Measurements from ENCODE around the gene ELFN1. TPM values are rescaled to one million over a fixed set of nuclear protein-coding genes. Genes with fewer than 3 reads are reported as not detected.

Gene ELFN1
- total and polyA plus RNA-seq, 9 of the 15 experiments (the other 6 are each of a cell fraction or from before 2014, with no cell fraction given): 0.04 to 0.64 (median 0.18) TPM; not detected in 2

DNA sequence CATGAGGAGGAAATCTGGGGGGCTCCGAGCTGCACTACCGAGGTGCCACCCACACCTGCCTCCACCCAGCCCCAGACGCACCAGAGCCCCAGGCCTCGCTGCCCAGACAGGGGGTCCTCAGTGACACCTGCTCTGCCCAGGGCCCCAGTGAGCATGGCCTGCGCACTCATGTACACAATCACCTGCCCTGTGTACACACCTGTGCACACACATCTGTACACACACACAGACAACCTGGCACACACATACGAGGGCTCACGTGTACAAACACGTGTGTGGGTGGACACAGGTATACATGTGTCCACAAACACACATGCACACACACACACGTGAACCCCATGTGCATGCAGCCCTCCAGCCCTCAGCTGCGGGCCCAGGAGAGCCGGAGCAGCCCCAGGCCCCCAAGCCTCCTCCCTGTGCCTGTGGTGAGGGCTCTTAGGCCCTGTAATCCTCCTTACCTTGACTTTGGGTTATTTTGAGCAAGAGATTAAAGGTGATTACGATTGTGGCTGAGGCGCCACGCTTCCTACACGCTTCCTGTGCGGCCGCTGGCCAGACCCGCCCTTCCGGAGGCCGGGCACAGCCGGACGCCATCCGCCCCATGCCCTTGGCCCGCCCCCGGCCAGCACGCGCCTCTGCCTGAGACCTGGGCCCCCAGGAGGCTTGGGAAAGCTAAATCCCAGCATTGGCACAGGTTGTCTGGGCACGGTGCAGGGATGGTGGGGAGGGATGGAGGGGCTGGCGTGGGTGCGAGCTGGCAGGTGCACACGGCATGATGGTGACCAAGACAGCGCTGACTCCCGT, 71.9 kb downstream of the ELFN1 start (continued):
- TF ChIP-seq, protein P1, sequence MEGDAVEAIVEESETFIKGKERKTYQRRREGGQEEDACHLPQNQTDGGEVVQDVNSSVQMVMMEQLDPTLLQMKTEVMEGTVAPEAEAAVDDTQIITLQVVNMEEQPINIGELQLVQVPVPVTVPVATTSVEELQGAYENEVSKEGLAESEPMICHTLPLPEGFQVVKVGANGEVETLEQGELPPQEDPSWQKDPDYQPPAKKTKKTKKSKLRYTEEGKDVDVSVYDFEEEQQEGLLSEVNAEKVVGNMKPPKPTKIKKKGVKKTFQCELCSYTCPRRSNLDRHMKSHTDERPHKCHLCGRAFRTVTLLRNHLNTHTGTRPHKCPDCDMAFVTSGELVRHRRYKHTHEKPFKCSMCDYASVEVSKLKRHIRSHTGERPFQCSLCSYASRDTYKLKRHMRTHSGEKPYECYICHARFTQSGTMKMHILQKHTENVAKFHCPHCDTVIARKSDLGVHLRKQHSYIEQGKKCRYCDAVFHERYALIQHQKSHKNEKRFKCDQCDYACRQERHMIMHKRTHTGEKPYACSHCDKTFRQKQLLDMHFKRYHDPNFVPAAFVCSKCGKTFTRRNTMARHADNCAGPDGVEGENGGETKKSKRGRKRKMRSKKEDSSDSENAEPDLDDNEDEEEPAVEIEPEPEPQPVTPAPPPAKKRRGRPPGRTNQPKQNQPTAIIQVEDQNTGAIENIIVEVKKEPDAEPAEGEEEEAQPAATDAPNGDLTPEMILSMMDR (IDR thresholded peaks at IDR 0.05 in 2 of 3, conservative IDR thresholded peaks at IDR 0.05 in 1 of 3; ENCODE audit: insufficient read depth in 2 of 3, low read depth in 1 of 3, low read length in 3 of 3): no peak
- TF ChIP-seq, protein P2, sequence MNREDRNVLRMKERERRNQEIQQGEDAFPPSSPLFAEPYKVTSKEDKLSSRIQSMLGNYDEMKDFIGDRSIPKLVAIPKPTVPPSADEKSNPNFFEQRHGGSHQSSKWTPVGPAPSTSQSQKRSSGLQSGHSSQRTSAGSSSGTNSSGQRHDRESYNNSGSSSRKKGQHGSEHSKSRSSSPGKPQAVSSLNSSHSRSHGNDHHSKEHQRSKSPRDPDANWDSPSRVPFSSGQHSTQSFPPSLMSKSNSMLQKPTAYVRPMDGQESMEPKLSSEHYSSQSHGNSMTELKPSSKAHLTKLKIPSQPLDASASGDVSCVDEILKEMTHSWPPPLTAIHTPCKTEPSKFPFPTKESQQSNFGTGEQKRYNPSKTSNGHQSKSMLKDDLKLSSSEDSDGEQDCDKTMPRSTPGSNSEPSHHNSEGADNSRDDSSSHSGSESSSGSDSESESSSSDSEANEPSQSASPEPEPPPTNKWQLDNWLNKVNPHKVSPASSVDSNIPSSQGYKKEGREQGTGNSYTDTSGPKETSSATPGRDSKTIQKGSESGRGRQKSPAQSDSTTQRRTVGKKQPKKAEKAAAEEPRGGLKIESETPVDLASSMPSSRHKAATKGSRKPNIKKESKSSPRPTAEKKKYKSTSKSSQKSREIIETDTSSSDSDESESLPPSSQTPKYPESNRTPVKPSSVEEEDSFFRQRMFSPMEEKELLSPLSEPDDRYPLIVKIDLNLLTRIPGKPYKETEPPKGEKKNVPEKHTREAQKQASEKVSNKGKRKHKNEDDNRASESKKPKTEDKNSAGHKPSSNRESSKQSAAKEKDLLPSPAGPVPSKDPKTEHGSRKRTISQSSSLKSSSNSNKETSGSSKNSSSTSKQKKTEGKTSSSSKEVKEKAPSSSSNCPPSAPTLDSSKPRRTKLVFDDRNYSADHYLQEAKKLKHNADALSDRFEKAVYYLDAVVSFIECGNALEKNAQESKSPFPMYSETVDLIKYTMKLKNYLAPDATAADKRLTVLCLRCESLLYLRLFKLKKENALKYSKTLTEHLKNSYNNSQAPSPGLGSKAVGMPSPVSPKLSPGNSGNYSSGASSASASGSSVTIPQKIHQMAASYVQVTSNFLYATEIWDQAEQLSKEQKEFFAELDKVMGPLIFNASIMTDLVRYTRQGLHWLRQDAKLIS (CRISPR knock-in tag; IDR thresholded peaks at IDR 0.05): 0 out of 2 replicates have a peak, but pooled peaks have one; percentile 72
- TF ChIP-seq ZNF311 (CRISPR knock-in tag; IDR thresholded peaks at IDR 0.05): no peak
- TF ChIP-seq KAT7 (CRISPR knock-in tag; IDR thresholded peaks at IDR 0.05; ENCODE audit: borderline replicate concordance): peak; percentile 61; the same call in 1 of the 2 replicates
- TF ChIP-seq, protein P3, sequence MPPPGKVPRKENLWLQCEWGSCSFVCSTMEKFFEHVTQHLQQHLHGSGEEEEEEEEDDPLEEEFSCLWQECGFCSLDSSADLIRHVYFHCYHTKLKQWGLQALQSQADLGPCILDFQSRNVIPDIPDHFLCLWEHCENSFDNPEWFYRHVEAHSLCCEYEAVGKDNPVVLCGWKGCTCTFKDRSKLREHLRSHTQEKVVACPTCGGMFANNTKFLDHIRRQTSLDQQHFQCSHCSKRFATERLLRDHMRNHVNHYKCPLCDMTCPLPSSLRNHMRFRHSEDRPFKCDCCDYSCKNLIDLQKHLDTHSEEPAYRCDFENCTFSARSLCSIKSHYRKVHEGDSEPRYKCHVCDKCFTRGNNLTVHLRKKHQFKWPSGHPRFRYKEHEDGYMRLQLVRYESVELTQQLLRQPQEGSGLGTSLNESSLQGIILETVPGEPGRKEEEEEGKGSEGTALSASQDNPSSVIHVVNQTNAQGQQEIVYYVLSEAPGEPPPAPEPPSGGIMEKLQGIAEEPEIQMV (tag; conservative IDR thresholded peaks at IDR 0.05; ENCODE audit: low read depth): no peak
- TF ChIP-seq ZNF668 (CRISPR knock-in tag; IDR thresholded peaks at IDR 0.05): no peak
- TF ChIP-seq, protein P4, sequence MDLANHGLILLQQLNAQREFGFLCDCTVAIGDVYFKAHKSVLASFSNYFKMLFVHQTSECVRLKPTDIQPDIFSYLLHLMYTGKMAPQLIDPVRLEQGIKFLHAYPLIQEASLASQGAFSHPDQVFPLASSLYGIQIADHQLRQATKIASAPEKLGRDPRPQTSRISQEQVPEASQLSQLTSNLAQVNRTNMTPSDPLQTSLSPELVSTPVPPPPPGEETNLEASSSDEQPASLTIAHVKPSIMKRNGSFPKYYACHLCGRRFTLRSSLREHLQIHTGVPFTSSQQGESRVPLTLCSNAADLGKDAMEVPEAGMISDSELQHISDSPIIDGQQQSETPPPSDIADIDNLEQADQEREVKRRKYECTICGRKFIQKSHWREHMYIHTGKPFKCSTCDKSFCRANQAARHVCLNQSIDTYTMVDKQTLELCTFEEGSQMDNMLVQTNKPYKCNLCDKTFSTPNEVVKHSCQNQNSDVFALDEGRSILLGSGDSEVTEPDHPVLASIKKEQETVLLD (IDR thresholded peaks at IDR 0.05): no peak
- no peak for TF ChIP-seq BRCA1 (IDR thresholded peaks at IDR 0.05)
- TF ChIP-seq BRCA1 (CRISPR knock-in tag; IDR thresholded peaks at IDR 0.05): no peak
- no peak for TF ChIP-seq ZC3H8 (IDR thresholded peaks at IDR 0.05)
- TF ChIP-seq ARID1B (IDR thresholded peaks at IDR 0.05): no peak
- TF ChIP-seq, protein P5, sequence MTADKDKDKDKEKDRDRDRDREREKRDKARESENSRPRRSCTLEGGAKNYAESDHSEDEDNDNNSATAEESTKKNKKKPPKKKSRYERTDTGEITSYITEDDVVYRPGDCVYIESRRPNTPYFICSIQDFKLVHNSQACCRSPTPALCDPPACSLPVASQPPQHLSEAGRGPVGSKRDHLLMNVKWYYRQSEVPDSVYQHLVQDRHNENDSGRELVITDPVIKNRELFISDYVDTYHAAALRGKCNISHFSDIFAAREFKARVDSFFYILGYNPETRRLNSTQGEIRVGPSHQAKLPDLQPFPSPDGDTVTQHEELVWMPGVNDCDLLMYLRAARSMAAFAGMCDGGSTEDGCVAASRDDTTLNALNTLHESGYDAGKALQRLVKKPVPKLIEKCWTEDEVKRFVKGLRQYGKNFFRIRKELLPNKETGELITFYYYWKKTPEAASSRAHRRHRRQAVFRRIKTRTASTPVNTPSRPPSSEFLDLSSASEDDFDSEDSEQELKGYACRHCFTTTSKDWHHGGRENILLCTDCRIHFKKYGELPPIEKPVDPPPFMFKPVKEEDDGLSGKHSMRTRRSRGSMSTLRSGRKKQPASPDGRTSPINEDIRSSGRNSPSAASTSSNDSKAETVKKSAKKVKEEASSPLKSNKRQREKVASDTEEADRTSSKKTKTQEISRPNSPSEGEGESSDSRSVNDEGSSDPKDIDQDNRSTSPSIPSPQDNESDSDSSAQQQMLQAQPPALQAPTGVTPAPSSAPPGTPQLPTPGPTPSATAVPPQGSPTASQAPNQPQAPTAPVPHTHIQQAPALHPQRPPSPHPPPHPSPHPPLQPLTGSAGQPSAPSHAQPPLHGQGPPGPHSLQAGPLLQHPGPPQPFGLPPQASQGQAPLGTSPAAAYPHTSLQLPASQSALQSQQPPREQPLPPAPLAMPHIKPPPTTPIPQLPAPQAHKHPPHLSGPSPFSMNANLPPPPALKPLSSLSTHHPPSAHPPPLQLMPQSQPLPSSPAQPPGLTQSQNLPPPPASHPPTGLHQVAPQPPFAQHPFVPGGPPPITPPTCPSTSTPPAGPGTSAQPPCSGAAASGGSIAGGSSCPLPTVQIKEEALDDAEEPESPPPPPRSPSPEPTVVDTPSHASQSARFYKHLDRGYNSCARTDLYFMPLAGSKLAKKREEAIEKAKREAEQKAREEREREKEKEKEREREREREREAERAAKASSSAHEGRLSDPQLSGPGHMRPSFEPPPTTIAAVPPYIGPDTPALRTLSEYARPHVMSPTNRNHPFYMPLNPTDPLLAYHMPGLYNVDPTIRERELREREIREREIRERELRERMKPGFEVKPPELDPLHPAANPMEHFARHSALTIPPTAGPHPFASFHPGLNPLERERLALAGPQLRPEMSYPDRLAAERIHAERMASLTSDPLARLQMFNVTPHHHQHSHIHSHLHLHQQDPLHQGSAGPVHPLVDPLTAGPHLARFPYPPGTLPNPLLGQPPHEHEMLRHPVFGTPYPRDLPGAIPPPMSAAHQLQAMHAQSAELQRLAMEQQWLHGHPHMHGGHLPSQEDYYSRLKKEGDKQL (CRISPR knock-in tag; IDR thresholded peaks at IDR 0.05; ENCODE audit: borderline replicate concordance): no peak
